Measurements from ENCODE around the gene PRPF8. TPM values are rescaled to one million over a fixed set of nuclear protein-coding genes. Genes with fewer than 3 reads are reported as not detected.

Gene PRPF8
- total RNA-seq, 4 donors from 2014 or later: 111 to 195 (median 161) TPM

DNA sequence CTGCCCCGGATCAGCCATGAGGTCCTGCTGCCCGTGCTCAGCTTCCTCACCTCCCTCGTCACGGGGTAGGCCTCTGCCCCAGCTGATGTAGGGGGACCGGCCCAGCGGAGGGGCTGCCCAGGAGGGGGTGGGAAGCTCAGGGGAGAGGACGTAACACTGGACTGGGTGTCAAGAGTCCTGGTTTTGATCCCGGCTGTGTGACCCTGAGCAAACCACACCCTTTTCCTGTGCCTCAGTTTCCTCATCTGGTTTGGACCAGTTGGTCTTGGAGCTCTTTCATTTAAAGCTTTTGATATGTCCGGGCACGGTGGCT is 46.5 kb upstream of the PRPF8 start:
- ATAC-seq: no peak
- H3K36me3 ChIP-seq: peaks cover 0 to 96% of the 10 kb centered on the region in 2 donors
- 89 to 100% methylated on average over 2 to 8 of the region's 10 CpGs for WGBS, 2 donors (ENCODE audit: low coverage in 1 of 2)

DNA sequence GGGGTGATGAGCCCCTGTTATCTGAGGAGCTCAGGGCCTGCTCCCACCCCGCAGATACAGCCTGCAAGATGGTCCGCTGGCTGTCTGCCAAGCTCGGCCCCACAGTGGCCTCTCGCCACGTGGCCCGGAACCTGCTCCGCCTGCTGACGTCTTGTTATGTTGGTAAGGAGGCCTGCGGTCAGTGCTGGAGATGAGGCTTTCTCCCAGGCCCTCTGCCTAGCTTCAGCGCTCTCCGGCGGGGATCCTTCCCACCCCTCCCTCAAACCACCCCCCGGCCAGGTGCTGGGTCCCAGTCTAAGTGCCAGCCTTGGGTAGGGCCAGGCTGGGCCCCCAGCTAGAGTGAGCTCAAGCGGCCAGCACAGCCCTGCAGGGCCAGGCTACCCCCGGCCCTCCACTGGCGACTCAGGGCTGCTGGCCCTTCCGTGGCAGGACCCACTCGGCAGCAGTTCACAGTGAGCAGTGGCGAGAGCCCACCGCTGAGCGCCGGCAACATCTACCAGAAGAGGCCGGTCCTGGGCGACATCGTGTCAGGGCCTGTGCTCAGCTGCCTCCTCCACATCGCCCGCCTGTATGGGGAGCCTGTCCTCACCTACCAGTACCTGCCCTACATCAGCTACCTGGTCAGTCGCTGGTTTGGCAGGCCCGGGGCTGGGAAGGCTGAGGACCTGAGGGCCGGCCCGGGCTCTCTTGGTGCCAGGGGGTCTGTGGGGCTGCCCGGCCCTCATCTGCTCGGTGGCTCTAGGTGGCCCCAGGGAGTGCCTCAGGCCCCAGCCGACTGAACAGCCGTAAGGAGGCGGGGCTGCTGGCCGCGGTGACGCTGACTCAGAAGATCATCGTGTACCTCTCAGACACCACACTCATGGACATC is 45.9 kb upstream of the PRPF8 start:
- TF ChIP-seq, protein P1, sequence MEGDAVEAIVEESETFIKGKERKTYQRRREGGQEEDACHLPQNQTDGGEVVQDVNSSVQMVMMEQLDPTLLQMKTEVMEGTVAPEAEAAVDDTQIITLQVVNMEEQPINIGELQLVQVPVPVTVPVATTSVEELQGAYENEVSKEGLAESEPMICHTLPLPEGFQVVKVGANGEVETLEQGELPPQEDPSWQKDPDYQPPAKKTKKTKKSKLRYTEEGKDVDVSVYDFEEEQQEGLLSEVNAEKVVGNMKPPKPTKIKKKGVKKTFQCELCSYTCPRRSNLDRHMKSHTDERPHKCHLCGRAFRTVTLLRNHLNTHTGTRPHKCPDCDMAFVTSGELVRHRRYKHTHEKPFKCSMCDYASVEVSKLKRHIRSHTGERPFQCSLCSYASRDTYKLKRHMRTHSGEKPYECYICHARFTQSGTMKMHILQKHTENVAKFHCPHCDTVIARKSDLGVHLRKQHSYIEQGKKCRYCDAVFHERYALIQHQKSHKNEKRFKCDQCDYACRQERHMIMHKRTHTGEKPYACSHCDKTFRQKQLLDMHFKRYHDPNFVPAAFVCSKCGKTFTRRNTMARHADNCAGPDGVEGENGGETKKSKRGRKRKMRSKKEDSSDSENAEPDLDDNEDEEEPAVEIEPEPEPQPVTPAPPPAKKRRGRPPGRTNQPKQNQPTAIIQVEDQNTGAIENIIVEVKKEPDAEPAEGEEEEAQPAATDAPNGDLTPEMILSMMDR (IDR thresholded peaks at IDR 0.05): no peak
- TF ChIP-seq POLR2AphosphoS5 (IDR thresholded peaks at IDR 0.05): peak; percentile 46
- TF ChIP-seq POLR2A (IDR thresholded peaks at IDR 0.05): peak in 1 of 2 donors; percentile 19
- Histone ChIP-seq H3K9me3 (no peaks in the 10 kb centered on the region), H3K27ac (peak overlapping the region; percentile 8 to 88 (median 70)), H3K27me3 (no peaks in the 10 kb centered on the region), H3K36me3 (peaks cover 0 to 96% of the 10 kb centered on the region in 2 donors), H3K4me3 (peak overlapping the region in 1 of 2 donors; percentile 28), H3K4me1 (peaks cover 0 to 64% (median 9%) of the 10 kb centered on the region in 3 donors)
- 0% methylated on average over 1 of the region's 40 CpGs; no CpG with 5 or more reads in 1 of the 2 donors for WGBS, 2 donors (ENCODE audit: low coverage in 1 of 2)
- peak; percentile 82 for ATAC-seq

More for the DNA sequence above, 46.5 kb upstream of the PRPF8 start:
- H3K9me3 ChIP-seq: no peaks in the 10 kb centered on the region
- no peaks in the 10 kb centered on the region for H3K27me3 ChIP-seq
- H3K27ac ChIP-seq: peak overlapping the region in 3 of 4 donors; percentile 66 to 88 (median 74)
- H3K4me3 ChIP-seq: no peak overlapping the region
- peaks cover 0 to 64% (median 8%) of the 10 kb centered on the region in 3 donors for H3K4me1 ChIP-seq
- TF ChIP-seq POLR2A (IDR thresholded peaks at IDR 0.05): no peak
- no peak for TF ChIP-seq POLR2AphosphoS5 (IDR thresholded peaks at IDR 0.05)
- TF ChIP-seq, protein P1 (IDR thresholded peaks at IDR 0.05): no peak
- no peak for TF ChIP-seq EP300 (IDR thresholded peaks at IDR 0.05)

DNA sequence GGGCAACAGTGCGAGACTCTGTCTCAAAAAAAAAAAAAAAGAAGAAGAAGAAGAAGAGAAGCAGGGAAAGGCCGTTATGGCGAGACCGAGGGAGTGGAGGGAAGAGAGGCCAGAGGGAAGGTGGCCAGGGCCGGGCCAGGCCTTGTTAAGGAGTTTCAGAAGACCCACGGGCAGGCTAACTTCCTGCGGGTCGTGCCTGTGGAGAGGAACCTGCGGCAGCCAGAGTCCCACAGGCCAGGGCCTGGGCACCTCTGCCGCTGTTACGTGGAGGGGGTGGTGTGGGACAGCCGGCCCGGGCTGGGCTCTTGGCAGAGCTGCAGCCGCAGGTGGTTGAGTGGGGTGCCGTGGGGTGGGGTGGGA is 45.3 kb upstream of the PRPF8 start:
- peak overlapping the region in 1 of 2 donors; percentile 28 for H3K4me3 ChIP-seq
- WGBS, 2 donors (ENCODE audit: low coverage in 1 of 2): 40 to 45% methylated on average over 1 to 13 of the region's 15 CpGs
- H3K9me3 ChIP-seq: no peaks in the 10 kb centered on the region
- TF ChIP-seq, protein P1 (IDR thresholded peaks at IDR 0.05): no peak
- TF ChIP-seq POLR2A (IDR thresholded peaks at IDR 0.05): no peak
- no peak for TF ChIP-seq EP300 (IDR thresholded peaks at IDR 0.05)
- TF ChIP-seq POLR2AphosphoS5 (IDR thresholded peaks at IDR 0.05): no peak
- peaks cover 0 to 90% of the 10 kb centered on the region in 2 donors for H3K36me3 ChIP-seq
- peak; percentile 7 for ATAC-seq
- peaks cover 0 to 68% (median 15%) of the 10 kb centered on the region in 3 donors for H3K4me1 ChIP-seq
- H3K27ac ChIP-seq: peak overlapping the region in 3 of 4 donors; percentile 66 to 88 (median 74)
- H3K27me3 ChIP-seq: no peaks in the 10 kb centered on the region

DNA sequence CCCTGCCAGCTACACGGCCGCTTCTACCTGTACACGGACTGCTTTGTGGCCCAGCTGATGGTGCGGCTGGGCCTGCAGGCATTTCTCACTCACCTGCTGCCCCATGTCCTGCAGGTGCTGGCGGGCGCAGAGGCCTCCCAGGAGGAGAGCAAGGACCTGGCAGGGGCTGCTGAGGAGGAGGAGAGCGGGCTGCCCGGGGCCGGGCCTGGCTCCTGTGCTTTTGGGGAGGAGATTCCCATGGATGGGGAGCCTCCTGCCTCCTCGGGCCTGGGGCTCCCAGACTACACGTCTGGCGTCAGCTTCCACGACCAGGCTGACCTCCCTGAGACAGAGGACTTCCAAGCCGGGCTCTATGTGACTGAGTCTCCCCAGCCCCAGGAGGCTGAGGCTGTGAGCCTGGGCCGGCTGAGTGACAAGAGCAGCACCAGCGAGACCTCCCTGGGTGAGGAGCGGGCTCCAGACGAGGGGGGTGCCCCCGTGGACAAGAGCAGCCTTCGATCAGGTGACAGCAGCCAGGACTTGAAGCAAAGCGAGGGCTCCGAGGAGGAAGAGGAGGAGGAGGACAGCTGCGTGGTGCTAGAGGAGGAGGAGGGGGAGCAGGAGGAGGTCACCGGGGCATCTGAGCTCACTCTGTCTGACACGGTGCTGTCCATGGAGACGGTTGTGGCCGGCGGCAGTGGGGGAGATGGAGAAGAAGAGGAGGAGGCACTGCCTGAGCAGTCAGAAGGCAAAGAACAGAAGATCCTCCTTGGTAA is 43.4 kb upstream of the PRPF8 start:
- no peak for ATAC-seq
- TF ChIP-seq POLR2A (IDR thresholded peaks at IDR 0.05) (no peak), EP300 (IDR thresholded peaks at IDR 0.05) (no peak), POLR2AphosphoS5 (IDR thresholded peaks at IDR 0.05) (no peak)
- TF ChIP-seq, protein P1 (IDR thresholded peaks at IDR 0.05): no peak
- H3K36me3 ChIP-seq: peaks cover 0 to 71% of the 10 kb centered on the region in 2 donors
- H3K9me3 ChIP-seq: no peaks in the 10 kb centered on the region
- H3K27me3 ChIP-seq: no peaks in the 10 kb centered on the region
- peaks cover 0 to 83% (median 25%) of the 10 kb centered on the region in 3 donors for H3K4me1 ChIP-seq
- no peak overlapping the region for H3K4me3 ChIP-seq
- 66 to 78% methylated on average over 3 to 8 of the region's 28 CpGs for WGBS, 2 donors (ENCODE audit: low coverage in 1 of 2)
- H3K27ac ChIP-seq: peak overlapping the region in 2 of 4 donors; percentile 24 to 51

Data from gastroesophageal sphincter (tissue), 4 donors.